HG03442 (cell line): ENCODE results near the gene ADAD2.
"Not testable (repeated sequence)": the region's sequence is repeated elsewhere in the genome, so short reads cannot be mapped to it uniquely, and the experiment has no call there.

Experiments
- ATAC-seq: cut with Tn5 transposase; IDR thresholded peaks from one replicate; pipeline ENCODE4 v1.9.1; 2021; ENCODE audit warnings: mild to moderate bottlenecking, moderate library complexity; ENCODE audit not compliant: unreplicated experiment

Gene ADAD2

DNA sequence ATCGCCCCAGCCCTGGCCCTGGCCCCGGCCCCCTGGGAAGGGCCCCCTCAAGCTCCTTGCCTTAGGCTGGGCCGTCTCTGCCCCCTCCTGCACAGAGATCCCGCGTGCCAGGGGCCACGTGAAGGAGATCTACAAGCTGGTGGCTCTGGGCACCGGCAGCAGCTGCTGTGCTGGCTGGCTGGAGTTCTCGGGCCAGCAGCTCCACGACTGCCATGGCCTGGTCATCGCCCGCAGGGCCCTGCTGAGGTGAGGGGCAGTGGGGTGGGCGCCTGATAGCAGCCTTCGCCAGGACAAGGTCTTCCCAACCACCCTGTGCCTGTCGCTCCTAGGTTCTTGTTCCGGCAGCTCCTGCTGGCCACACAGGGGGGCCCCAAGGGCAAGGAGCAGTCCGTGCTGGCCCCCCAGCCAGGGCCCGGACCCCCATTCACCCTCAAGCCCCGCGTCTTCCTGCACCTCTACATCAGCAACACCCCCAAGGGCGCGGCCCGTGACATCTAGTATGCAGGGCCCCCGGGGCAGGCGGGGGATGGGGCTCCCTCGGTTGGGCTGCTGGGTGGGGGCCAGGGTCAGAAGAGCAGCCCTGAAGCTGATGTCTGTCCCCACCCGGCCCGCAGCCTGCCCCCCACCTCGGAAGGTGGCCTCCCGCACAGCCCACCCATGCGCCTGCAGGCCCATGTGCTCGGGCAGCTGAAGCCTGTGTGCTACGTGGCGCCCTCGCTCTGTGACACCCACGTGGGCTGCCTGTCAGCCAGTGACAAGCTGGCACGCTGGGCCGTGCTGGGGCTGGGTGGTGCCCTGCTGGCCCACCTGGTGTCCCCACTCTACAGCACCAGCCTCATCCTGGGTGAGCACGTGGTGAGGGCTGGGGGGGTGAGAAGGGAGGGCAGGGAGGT, 4.5 kb downstream of the ADAD2 start:
- ATAC-seq, result no peak

DNA sequence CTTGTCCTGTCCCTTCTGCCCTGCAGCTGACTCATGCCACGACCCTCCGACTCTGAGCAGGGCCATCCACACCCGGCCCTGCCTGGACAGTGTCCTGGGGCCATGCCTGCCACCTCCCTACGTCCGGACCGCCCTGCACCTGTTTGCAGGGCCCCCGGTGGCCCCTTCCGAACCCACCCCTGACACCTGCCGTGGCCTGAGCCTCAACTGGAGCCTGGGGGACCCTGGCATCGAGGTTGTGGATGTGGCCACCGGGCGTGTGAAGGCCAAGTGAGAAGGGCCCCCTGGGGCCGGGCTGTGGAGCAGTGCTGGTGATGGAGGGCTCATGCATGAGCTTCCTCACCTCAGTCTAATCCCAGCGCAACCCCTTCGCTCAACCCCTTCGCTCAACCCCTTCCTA, 5.1 kb downstream of the ADAD2 start:
- no peak for ATAC-seq

DNA sequence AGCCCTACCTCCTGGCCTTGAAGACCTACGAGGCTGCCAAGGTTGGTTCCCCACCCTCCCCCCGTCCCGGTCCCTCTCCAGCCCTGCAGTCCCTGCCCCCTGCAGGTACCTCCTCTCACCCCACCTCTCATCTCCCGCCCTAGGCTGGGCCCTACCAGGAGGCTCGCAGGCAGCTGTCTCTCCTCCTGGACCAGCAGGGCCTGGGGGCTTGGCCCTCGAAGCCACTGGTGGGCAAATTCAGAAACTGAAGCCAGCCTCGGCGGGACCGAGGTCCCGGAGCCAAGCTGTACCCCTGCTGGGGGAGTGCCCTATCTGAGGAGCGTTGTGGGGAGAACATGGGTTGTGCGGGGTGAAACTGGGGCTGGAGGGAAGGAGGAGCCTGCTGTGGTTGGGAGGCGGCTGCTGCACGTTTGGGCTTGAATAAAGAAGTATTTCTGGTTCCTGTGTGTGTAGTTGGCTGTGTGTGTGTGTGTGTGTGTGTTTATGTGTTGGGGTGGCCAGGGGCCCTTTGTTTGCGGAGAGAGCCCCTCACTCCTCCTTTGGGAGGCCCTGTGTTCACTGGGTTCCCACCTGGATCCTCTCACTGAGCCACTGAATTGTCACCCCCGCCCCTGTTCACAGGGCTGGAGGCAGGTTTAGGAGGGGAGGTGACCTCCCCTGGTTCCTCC, 5.9 kb downstream of the ADAD2 start:
- ATAC-seq, result no peak

DNA sequence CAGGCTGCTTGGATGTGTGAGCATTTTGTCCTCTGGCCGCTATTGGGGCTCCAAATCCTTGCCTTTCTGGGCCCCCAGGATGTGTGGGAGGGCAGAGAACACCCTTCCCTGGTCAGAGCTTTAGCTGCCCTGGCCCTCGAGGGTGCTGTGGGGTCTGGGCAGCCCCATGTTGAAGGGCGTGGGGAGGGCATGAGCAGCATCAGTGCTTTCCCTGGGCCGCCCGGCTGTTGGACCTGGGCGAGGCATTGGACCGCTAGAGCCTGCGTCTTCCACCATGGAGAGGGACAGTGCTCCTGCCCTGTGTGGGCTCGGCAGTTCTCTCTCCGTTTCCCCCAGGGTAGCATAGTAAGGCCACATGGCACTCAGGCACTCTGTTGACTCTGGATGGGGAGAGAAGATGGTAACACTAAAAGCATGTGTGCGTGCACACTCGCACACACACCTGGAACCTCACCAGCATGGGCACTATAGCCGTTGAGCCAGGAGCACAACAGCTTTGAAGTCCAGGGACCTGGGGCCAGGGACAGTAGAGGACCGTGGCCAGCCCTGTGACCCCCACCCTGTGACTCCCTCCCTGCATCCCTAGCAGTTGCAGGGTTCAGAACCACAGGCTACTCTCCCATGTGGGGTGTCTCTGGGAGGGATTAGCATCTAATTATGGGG, 6.6 kb downstream of the ADAD2 start:
- ATAC-seq, result no peak

DNA sequence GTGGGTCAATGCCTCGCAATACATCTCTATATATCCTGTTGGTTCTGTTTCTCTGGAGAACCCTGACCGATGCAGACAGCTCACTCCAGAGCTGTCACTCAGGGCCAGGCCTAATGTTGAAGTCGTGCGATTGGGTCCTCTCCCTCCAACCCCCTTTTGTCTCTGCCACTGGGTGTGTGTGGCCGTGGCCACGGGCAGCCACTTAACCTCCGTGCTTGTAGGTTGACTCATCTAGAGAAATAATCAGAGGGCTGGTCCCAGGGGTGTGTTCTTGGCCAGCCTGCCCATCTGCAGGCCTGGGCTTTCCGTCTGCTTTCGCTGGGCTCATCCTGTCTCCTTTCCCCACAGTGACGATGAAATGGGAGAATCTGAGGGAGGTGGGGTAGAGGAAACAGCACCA, 7.4 kb downstream of the ADAD2 start:
- no peak for ATAC-seq

DNA sequence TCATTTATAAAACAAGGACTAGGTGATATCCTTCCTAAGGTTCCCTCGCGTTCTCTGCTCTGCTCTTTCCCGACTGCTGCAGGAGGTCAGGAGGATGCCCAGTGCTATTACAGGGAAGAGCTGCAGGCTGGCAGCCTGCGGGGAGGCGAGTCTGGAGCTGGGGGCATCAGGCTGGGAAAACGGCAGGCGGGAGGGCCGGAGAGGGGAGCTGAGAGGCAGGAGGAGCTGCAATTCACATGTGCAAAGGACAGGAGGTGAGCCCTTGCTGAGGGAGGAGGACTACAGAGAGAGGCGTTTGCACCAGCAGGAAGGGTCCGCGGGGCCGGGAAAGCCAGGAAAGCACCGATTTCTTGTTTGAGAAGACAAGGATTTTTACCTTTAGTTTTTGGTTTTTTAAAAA, 8.1 kb downstream of the ADAD2 start:
- no peak for ATAC-seq

DNA sequence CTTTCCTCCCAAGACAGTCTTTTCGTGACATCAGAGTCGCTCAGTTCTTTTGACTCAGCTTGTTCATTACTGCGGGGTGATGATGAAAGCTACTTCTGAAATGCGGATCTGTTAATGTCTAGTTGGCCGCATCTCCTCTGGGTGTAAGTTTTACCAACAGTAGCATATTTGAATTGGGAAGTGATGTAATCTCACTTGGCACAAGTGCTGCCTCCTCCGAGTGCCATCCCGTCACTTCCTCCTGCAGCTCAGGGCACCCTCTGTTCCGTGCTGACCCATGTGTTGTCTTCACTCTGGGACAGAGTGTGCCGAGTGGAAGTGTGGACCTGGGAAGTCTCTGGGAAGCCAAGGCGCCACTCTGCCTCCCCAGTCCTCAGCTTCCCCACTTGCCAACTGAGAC, 8.9 kb downstream of the ADAD2 start:
- no peak for ATAC-seq

DNA sequence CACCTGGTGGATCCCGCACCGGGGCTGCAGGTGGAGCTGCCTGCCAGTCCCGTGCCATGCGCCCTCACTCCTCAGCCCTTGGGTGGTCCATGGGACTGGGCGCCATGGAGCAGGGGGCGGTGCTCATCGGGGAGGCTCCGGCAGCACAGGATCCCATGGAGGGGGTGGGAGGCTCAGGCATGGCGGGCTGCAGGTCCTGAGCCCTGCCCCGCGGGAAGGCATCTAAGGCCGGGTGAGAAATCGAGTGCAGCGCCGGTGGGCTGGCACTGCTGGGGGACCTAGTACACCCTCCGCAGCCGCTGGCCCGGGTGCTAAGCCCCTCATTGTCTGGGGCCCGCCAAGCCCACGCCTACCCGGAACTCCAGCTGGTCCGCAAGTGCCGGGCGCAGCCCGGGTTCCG, 13.6 kb downstream of the ADAD2 start:
- ATAC-seq, result not testable (repeated sequence)

DNA sequence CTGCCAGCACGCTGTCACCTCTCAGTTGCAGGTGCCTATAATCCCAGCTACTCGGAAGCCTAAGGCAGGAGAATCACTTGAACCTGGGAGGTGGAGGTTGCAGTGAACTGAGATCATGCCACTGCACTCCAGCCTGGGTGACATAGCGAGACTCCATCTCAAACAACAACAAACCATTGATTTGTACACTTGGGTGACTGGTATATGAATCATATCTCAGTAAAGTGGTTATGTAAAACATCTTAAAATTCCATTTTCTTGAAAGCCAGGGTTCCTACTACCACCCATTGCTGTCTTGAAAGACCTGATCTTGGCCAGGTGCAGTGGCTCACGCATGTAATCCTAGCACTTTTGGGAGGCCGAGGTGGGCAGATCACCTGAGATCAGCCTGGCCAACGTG, 14.2 kb downstream of the ADAD2 start:
- not testable (repeated sequence) for ATAC-seq

DNA sequence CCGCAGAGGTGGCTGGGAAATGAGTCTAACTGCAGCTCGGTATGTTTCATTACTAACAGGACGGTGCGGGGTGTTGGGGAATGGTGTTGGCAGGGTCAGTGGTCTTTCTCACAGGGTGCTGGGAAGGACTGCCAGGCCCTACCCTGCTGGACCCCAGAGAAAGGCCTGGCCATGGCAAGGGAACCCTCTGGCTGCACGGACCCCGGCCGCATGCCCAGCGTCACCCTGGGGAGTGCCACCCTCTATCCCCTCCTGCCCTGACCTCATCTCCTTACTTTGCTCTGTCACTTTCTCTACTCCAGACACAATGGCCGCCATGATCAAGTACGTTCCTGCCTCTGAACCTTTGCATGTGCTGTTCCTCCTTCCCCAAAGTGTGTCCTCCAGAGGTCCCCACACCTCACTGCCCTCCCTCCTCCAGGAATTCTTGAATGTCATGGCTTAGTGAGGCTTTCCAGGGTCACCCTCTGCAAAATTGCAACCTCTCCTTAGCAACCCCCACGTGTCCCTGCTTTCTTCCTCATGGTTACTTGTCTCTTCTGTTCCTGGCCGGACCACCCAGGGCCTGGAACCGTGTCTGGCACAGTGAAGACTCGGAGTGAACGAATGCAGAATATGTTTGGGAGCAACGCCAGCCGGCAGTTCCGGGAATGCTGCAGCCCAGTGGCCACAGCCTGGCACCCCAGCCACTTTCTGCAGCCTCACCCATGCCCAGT, 15.2 kb downstream of the ADAD2 start:
- no peak for ATAC-seq

DNA sequence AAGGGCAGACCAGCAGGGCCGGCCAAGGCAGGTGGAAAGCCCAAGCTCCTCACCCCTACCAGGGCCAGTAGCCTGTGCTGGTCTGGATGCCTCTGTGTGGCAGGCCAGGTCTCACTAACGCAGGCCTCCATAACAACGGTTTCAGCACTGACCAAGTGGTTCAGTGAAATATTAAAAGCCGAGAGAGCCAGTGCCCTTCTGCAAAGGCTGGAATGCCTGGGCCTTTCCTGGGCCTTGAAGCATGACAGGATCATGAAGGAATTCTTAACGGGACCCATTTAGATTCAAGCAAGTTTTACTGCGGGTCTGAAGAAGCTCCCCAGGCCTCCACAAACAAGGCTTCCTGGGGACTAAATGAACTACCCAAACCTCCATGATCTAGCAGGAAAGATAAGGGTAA, 16.3 kb downstream of the ADAD2 start:
- ATAC-seq, result no peak

DNA sequence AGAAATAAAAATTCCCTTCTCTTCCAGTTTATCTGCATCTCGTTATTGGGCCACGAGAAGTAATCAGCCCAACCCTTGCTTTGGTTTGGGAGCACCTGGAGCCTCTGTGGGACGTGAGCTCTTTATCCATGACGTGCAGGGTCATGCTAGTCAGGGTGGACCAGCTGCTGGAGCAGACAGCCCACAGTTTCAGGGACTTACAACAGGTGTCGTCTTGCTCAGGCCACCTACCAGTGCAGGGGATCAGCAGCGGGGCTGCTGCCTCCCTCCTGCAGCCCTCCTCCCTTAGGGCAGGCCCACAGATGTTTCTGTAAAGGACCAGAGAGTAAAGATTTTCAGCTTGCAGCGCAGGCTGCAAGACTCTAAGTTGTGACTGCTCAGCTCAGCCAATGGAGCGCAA, 16.9 kb downstream of the ADAD2 start:
- ATAC-seq, result no peak

DNA sequence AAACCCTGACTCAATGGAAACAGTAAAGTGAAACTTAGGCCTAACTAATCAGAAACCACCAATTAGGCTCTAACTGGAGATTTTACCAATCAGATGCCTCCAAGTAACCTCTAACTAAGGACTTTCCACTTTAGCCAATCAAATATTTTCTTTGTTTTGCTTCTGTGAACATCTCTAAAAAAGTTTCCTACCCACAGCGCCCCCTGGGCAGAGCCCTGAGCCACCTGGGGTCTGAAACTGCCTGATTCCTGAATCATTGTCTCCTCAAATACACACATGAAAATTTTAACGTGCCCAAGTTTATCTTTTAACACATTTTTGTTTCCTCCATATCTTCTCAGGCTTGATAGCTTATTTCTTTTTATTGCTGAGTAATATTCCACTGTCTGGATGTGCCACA, 19.0 kb downstream of the ADAD2 start:
- no peak for ATAC-seq

DNA sequence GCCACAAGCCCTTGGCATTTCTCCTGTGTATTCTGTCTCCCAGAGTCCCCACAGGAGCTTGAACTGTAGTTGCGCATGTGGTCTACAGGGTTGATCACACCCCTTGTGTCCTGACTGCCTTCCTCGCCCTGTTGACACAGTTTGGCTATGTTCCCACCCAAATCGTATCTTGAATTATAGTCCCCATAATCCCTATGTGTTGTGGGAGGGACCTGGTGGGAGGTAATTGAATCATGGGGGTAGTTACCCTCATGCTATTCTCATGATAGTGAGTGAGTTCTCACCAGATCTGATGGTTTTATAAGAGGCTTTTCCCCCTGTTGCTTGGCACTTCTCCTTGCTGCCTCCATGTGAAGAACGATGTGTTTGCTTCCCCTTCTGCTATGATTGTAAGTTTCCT, 21.2 kb downstream of the ADAD2 start:
- ATAC-seq, result no peak

DNA sequence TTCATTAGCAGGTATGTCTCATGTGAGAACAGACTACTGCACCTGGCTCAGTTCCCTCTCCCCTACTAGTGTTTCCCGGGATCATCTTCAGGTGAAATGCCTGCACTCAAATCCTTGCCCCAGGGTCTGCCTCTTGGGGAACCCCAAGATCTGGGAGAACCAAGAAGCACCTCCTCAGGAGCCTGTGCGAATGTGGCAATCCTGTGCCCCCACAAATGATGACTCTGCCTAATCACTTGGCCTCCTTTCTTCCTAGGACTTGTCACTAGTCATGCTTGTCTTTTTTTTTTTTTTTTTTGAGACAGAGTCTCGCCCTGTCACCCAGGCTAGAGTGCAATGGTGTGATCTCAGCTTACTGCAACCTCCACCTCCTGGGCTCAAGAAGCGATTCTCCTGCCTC, 21.7 kb downstream of the ADAD2 start:
- ATAC-seq, result no peak

DNA sequence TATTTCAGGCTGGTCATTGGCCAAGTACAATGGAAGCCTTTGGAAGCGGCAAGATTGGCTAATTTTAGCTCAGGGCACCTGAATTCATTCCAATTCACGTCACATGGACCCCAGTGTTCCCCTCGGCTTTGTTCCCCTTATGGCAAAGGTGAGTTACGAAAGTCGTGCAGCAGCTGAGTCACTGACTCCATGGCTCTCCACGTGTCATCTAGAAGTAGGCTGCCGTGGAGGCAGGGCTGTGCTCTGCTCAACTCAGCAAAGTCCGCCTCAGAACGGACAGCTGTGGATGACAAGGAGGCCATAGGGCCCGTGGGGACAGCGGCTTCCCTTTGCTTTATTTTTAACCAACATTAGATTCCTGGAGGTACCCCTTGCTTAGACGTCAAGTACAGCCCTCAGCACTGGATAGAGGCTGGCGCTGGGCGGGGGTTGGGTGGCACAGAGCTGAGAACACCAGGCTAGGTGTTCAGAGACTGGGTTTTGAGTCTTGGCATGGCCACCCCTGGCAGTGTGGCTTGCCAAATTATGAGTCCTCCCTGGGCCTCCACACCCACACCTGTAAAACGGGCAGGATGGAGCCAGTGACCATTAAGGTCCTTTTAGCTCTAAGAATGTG, 23.6 kb downstream of the ADAD2 start:
- no peak for ATAC-seq

DNA sequence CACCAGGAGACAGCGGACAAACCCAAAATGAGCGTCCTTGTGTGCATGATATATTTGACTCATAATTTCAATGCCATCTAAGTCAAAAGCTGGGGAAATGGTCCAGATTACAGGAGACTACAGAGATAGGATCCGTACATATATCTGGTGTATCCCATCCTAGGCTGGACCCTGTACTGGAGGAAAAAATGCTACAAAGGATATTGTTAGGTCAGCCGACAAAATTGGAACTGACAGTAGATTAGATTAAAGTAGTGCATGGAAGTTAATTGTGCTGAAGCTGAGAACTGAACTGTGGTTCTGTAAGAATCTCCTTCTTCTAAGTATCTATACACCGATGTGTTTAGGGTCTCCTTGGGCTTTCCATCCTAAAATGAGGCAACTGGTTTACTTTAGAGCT, 24.6 kb downstream of the ADAD2 start:
- no peak for ATAC-seq

DNA sequence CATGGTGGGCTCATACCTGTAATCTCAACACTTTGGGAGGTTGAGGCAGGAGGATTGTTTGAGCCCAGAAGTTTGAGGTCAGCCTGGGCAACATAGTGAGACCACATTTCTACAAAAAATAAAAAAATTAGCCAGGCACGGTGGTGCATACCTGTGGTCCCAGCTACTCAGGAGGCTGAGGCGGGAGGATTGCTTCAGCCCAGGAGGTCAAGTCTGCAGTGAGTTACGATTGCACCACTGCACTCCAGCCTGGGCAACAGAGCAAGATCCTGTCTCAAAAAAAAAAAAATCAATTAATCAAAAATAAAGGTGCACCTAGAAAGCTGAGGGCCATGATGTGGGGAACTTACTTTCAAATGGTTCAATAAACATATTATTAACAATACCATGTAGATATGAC, 25.2 kb downstream of the ADAD2 start:
- not testable (repeated sequence) for ATAC-seq

DNA sequence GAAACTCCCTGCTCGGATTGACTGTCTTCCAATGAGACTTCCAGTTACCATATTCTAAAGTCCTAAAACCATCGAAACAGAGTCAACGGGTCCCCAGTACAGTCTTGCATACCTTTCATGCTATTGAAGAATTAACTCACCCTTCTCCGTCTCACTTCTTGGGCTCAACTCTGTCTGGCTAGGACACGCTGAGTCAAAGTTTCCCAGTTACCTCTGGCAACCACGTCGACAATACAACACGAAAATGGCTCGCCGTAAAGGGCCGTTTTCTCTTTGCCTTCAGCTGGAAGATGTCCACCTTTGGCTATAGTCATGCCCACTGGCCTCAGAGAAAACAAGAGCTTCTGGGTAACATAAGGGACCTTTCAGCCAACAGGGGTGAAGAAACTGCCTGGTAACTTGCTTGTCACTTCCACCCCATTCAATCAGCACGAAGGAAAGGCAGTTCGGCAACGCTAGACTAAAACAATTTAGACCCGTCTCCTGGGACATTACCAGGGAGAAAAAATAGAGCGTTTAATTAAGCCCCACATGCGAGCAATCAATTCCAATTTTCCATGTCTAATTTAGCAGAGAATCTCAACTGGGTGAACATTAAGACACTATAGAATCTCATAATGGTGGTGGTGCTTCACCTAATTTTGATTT, 27.3 kb downstream of the ADAD2 start:
- ATAC-seq, result no peak

DNA sequence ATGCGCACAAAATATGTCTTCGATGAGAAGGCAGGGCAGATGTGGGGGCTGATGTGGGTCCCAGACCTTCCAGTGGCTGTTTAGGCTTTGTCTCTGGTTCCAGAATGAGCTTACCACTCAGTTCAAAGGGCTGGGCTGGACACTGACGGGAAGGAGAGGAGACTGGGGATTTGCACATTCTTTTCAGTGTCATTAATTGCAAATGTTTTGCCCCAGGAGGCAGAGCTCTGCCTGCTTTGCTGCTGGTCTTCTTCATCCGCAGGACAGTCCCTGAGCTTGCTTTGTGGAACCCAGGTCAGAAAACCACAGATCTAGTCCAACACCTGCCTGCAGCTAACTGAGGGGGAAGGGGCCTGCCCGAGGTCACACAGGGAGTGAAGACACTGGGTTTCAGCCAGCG, 28.0 kb downstream of the ADAD2 start:
- ATAC-seq, result no peak
